B cell (primary cell): ENCODE measurements around the gene CHST11. TPM values are rescaled to one million over a fixed set of nuclear protein-coding genes. Genes with fewer than 3 reads are reported as not detected.

ENCODE experiments used
- ATAC-seq: fragments of 200-7000 bp; cut with Tn5 transposase; one replicate; pipeline ENCODE4 v1.10.0; 2021; ENCODE audit warnings: low read depth, mild to moderate bottlenecking, moderate number of reproducible peaks, moderate library complexity
- CTCF ChIA-PET: fragments of 350-600 bp; sonication (Branson Sonifier 250); formaldehyde crosslinking; loops from one replicate; lab custom pipeline; 2021; ENCODE audit warnings: antibody characterized with exemption, inconsistent platforms; lab: Charles Lee
- POLR2A ChIA-PET: fragments of 350-600 bp; sonication (Branson Sonifier 250); formaldehyde crosslinking; loops from one replicate; lab custom pipeline; 2021; ENCODE audit warnings: antibody characterized with exemption; lab: Charles Lee
- DNase-seq: peaks from one replicate; pipeline ENCODE4 v3.0.0; 2013
- H2AFZ ChIP-seq: 2 replicates; pipeline ENCODE4 v1.6.1; 2012; ENCODE audit warnings: mild to moderate bottlenecking, low read depth, low read length; ENCODE audit not compliant: insufficient read depth, poor library complexity, severe bottlenecking
- H3K27ac ChIP-seq, 2 donors: 1 replicate in 1 of 2; 2 replicates in 1 of 2; pipeline ENCODE4 v1.5.1; 2012 to 2013; ENCODE audit warnings: low read length in 2 of 2, mild to moderate bottlenecking in 2 of 2, moderate library complexity in 1 of 2
- H3K27me3 ChIP-seq, 4 experiments: fragments of 200-600 bp in 1 of 4; sonication (generic) in 1 of 4; replicated peaks in 1 of 4; 1 replicate in 2 of 4; 2 replicates in 2 of 4; pipeline versions ENCODE4 v1.6.1 to v1.7.0; 2013 to 2016; ENCODE audit warnings: low read length in 3 of 4, mild to moderate bottlenecking in 2 of 4, mixed read lengths in 1 of 4, moderate library complexity in 1 of 4; ENCODE audit not compliant: insufficient read depth in 4 of 4, control insufficient read depth in 3 of 4; ENCODE audit errors: control extremely low read depth in 1 of 4
- H3K36me3 ChIP-seq, 2 experiments: replicated peaks in 1 of 2; 1 replicate in 1 of 2; 2 replicates in 1 of 2; pipeline versions ENCODE4 v1.6.1 to v1.7.1; 2013; ENCODE audit warnings: low read length in 1 of 2; ENCODE audit not compliant: insufficient read depth in 2 of 2, control insufficient read depth in 1 of 2; ENCODE audit errors: control extremely low read depth in 1 of 2, extremely low read depth in 1 of 2
- H3K4me1 ChIP-seq, 2 donors: fragments of 200-600 bp in 1 of 2; sonication (generic) in 1 of 2; 1 replicate in 1 of 2; 2 replicates in 1 of 2; pipeline versions ENCODE4 v1.5.1 to v1.6.1; 2013 to 2017; ENCODE audit warnings: low read length in 2 of 2; ENCODE audit not compliant: control insufficient read depth in 2 of 2, insufficient read depth in 2 of 2
- H3K4me2 ChIP-seq: replicated peaks from 2 replicates; pipeline ENCODE3; 2012; ENCODE audit warnings: mild to moderate bottlenecking, low read depth, low read length; ENCODE audit not compliant: poor library complexity, severe bottlenecking
- H3K4me3 ChIP-seq, 5 experiments: fragments of 200-600 bp in 1 of 5; sonication (generic) in 1 of 5; 1 replicate in 3 of 5; 2 replicates in 2 of 5; pipeline versions ENCODE4 v1.5.1 to v1.7.0; 2011 to 2016; ENCODE audit warnings: low read length in 4 of 5, mild to moderate bottlenecking in 4 of 5, low read depth in 2 of 5, control low read depth in 1 of 5, moderate library complexity in 1 of 5; ENCODE audit not compliant: insufficient read depth in 1 of 5; ENCODE audit errors: control extremely low read depth in 1 of 5, extremely low read depth in 1 of 5
- H3K79me2 ChIP-seq: fragments of 200-600 bp; sonication (generic); one replicate; pipeline ENCODE4 v1.6.0; 2016; ENCODE audit warnings: low read length; ENCODE audit not compliant: control insufficient read depth, insufficient read depth
- H3K9ac ChIP-seq: fragments of 200-600 bp; sonication (generic); 2 replicates; pipeline ENCODE4 v1.6.1; 2017; ENCODE audit warnings: mild to moderate bottlenecking, low read length, moderate library complexity
- H3K9me3 ChIP-seq, 3 donors: one replicate each; pipeline versions ENCODE4 v1.6.1 to v1.7.1; 2013; ENCODE audit warnings: low read length in 2 of 3; ENCODE audit not compliant: control insufficient read depth in 2 of 3, insufficient read depth in 1 of 3; ENCODE audit errors: control extremely low read depth in 1 of 3
- H4K20me1 ChIP-seq: 2 replicates; pipeline ENCODE4 v1.6.0; 2012; ENCODE audit warnings: mild to moderate bottlenecking, low read length; ENCODE audit not compliant: insufficient read depth, control insufficient read depth, poor library complexity, severe bottlenecking
- H3K27ac Mint-ChIP-seq: one replicate; pipeline ENCODE4 v1.8.0; 2021; ENCODE audit warnings: mixed read lengths
- H3K27me3 Mint-ChIP-seq: one replicate; pipeline ENCODE4 v1.8.0; 2021; ENCODE audit warnings: mixed read lengths
- H3K4me1 Mint-ChIP-seq: one replicate; pipeline ENCODE4 v1.8.0; 2021; ENCODE audit warnings: mixed read lengths
- H3K4me3 Mint-ChIP-seq: one replicate; pipeline ENCODE4 v1.8.0; 2021; ENCODE audit warnings: mixed read lengths
- H3K9me3 Mint-ChIP-seq: one replicate; pipeline ENCODE4 v1.8.0; 2022; ENCODE audit warnings: mixed read lengths; ENCODE audit not compliant: insufficient read depth
- CTCF ChIP-seq: fragments of 200-600 bp; IDR thresholded peaks from one replicate; pipeline ENCODE4 v1.8.0; 2022; ENCODE audit warnings: antibody characterized with exemption, mild to moderate bottlenecking
- EZH2 ChIP-seq: IDR thresholded peaks from 2 replicates; pipeline ENCODE4 v1.6.1; 2012; ENCODE audit warnings: borderline replicate concordance, low read depth, mild to moderate bottlenecking, moderate library complexity, low read length; ENCODE audit not compliant: insufficient read depth, poor library complexity, severe bottlenecking
- WGBS: methylation state at CpG from one replicate; pipeline ENCODE4 v1.1.5; 2013; ENCODE audit warnings: missing lambda C conversion rate; ENCODE audit not compliant: insufficient coverage; 5-methylcytosine and 5-hydroxymethylcytosine counted together
- intact Hi-C: fragments of 100-400 bp; cut with micrococcal nuclease; formaldehyde crosslinking; loops from one replicate; pipeline ENCODE4 v1.10.0; 2022
- polyA plus RNA-seq: library from polyadenylated mRNA; depleted of rRNA; stranded (reverse); fragments of >200 nt; gene quantifications from 2 replicates; pipeline ENCODE4 v1.2.3, GENCODE V29; 2012
- total RNA-seq, 2 donors: library from RNA; stranded (reverse); fragments of 120-200 nt in 1 of 2; gene quantifications; 1 replicate in 1 of 2; 2 replicates in 1 of 2; pipeline versions ENCODE4 v1.2.3 to v1.2.4, GENCODE V29; 2013 to 2022

CHST11 gene
- total and polyA plus RNA-seq, 2 donors (not counting 1 experiment from before 2014, with no cell fraction given), result 46.3 to 152 TPM

- H3K9me3 Mint-ChIP-seq, result no peaks in the 10 kb centered on the region
- no peaks in the 10 kb centered on the region for H3K9me3 ChIP-seq
- no peak overlapping the region for H3K27ac ChIP-seq
- no peak for DNase-seq
- 92% methylated on average over 2 of the region's 5 CpGs for WGBS
- ChIA-PET CTCF (interaction anchor here (1.2 kb wide), 1 partner anchor 550 kb away, joined by 3 read pairs; no protein-coding TSS in a partner anchor), POLR2A (no interaction called here)
- peaks cover 0 to 6% of the 10 kb centered on the region in 2 experiments for H3K36me3 ChIP-seq
- peaks cover 87% of the 10 kb centered on the region for H4K20me1 ChIP-seq
- intact Hi-C loops, result no loop called here
- no peak overlapping the region for H2AFZ ChIP-seq
- no peaks in the 10 kb centered on the region for H3K27me3 ChIP-seq
- H3K4me2 ChIP-seq, result no peak overlapping the region
- TF ChIP-seq EZH2 (no peak), CTCF (no peak)
- H3K4me1 ChIP-seq, result peaks cover 74 to 85% of the 10 kb centered on the region in 2 donors
- H3K79me2 ChIP-seq, result peaks cover 100% of the 10 kb centered on the region
- no peaks in the 10 kb centered on the region for H3K27me3 Mint-ChIP-seq
- no peak overlapping the region for H3K27ac Mint-ChIP-seq
- no peak overlapping the region for H3K4me3 Mint-ChIP-seq
- no peak overlapping the region for H3K4me3 ChIP-seq
- ATAC-seq, result no peak
- H3K4me1 Mint-ChIP-seq, result peaks cover 97% of the 10 kb centered on the region
- no peak overlapping the region for H3K9ac ChIP-seq
Observed at GRCh38 chr12:104502217-104502616, 45.5 kb downstream of the CHST11 start.

GRCh38 chr12:104502638-104503037, 45.9 kb downstream of the CHST11 start:
- Histone ChIP-seq H3K4me3 (no peak overlapping the region), H3K27ac (no peak overlapping the region), H3K9me3 (peaks cover 0 to 3% (median 0%) of the 10 kb centered on the region in 3 donors), H3K4me2 (peak overlapping the region; percentile 12), H4K20me1 (peaks cover 87% of the 10 kb centered on the region), H2AFZ (no peak overlapping the region), H3K36me3 (peaks cover 0 to 6% of the 10 kb centered on the region in 2 experiments), H3K9ac (no peak overlapping the region), H3K79me2 (peaks cover 100% of the 10 kb centered on the region), H3K27me3 (no peaks in the 10 kb centered on the region), H3K4me1 (peaks cover 74 to 85% of the 10 kb centered on the region in 2 donors)
- WGBS, result 78% methylated on average over 5 of the region's 6 CpGs
- peak overlapping the region; percentile 9 for H3K4me3 Mint-ChIP-seq
- ChIA-PET POLR2A (no interaction called here), CTCF (interaction anchor here (1.2 kb wide), 1 partner anchor 550 kb away, joined by 3 read pairs; no protein-coding TSS in a partner anchor)
- no peak for ATAC-seq
- no peak for DNase-seq
- intact Hi-C loops, result no loop called here
- H3K4me1 Mint-ChIP-seq, result peaks cover 97% of the 10 kb centered on the region
- no peak for TF ChIP-seq EZH2
- TF ChIP-seq CTCF, result no peak
- H3K27me3 Mint-ChIP-seq, result no peaks in the 10 kb centered on the region
- H3K27ac Mint-ChIP-seq, result no peak overlapping the region
- H3K9me3 Mint-ChIP-seq, result no peaks in the 10 kb centered on the region
